GM11168 (cell line): ENCODE data around the gene GOLGA5.
"Not testable (repeated sequence)": the region's sequence is repeated elsewhere in the genome, so short reads cannot be mapped to it uniquely, and the experiment has no call there.

Experiments
- in situ Hi-C: fragments of 300-500 bp; cut with MboI; formaldehyde crosslinking; loops from one replicate; pipeline ENCODE4 v1.12.0; 2022; ENCODE audit warnings: low sequenced_read_pairs; ENCODE audit not compliant: unreplicated experiment

Gene GOLGA5

DNA sequence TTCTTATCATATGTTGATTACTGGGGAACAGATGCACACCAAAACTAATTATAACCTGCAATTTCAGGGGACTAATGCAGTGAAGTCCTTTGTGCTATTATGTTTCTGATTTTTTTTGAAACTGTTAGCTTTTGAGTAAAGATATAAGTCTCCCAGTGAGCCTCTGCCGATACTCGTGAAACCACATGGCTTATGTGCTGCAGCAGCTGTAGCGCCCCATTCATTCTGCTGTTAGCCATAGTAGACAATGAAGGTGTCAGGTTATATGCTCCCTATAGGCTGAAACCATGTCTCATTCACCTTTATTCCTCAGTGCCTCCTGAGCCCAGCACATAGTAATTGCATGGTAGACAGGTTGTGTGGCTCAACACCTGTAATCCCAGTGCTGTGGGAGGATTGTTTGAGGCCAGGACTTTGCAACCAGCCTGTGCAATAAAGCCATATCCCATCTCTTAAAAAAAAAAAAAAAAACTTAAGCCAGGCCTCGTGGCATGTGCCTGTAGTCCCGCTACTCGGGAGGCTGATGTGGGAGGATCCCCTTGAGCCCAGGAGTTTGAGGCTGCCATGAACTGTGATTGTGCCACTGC lies 25.0 kb downstream of the GOLGA5 start:
- in situ Hi-C loops: no loop called here

DNA sequence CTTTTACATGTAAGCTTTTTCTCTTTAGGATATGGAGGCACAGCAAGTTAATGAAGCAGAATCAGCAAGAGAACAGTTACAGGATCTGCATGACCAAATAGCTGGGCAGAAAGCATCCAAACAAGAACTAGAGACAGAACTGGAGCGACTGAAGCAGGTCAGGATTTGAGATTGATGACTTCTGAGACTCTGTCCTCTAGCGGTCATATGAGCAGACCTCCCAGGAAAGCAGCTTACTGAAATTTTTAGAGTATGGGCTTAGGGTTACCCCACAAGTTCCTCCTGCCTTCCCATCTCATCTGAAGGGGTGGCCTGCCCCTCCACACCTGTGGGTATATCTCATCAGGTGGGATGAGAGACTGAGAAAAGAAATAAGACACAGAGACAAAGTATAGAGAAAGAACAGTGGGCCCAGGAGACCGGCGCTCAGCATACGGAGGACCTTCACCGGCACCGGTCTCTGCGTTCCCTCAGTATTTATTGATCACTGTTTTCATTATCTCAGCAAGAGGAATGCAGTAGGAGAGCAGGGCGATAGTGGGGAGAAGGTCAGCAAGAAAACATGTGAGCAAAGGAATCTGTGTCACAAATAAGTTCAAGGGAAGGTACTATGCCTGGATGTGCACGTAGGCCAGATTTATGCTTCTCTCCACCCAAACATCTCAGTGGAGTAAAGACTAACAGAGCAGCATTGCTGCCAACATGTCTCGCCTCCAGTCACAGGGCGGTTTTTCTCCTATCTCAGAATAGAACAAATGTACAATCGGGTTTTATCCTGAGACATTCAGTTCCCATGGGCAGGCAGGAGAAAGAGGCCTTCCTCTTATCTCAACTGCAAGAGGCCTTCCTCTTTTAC lies 25.8 kb downstream of the GOLGA5 start:
- in situ Hi-C loops: not testable (repeated sequence)

DNA sequence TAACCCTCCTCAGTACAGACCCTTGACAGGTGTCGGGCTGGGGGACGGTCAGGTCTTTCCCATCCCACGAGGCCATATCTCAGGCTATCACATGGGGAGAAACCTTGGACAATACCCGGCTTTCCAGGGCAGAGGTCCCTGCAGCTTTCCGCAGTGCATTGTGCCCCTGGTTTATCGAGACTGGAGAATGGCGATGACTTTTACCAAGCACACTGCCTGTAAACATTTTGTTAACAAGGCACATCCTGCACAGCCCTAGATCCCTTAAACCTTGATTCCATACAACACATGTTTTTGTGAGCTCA lies 26.4 kb downstream of the GOLGA5 start:
- in situ Hi-C loops: not testable (repeated sequence)

DNA sequence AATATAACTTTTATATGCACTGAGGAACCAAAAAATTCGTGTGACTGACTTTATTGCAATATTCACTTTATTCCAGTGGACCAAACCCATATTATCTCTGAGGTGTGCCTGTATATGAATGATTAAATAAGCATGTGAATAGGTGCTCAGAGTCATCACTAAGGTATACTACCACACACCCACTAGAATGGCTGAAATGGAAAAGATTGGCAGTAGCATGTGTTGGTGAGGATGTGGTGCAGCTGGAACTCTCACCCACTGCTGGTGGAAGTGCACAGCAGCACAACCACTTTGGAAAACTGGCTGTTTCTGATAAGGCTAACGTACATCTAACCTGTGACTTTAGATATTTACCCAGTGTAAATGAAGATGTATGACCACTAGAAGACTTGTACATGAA lies 36.8 kb downstream of the GOLGA5 start:
- in situ Hi-C loops: no loop called here

DNA sequence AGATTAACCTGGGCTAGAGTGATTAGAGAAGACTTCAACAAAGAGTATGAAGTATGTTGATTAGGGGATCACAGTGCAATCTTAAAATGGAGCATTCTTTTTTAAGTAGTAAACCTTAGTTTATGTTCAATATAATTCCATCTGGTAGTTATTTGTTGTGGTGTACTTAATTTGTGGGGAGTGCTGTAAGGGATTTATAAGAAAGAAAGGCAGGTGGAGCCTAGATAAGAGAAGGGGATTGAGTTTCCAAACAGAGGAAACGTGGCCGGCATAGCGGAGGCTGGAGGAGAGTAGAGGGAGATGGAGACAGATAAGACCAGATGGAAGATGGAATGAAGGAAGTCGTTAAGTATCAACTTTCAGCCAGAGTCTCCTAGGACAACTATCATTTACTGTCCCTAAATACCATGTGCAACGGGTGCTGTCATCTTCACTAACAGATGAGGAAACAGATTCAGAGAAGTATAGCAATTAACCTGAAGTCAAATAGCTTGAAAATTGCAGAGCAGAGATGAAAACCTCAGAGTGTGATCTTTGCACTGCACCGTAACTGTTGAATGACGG lies 38.1 kb downstream of the GOLGA5 start:
- in situ Hi-C loops: no loop called here

DNA sequence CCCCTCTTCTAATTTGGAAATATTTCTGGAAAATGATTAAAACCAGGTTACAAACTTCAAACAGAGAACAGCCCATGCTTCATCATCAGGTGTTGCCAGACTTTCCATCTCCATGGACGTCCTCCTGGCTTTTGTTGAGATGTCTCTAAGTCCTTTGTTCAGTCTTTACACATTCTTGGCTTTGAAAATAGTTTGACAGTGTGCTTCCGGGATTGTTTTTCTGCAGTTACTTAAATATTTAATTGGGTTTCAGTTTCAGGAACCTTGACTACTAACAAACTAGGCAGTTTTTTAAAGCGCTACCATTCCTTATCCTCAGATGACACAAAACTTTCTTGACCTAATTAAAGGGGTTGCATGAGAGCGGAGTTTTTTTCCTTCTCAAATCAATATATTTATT lies 47.8 kb downstream of the GOLGA5 start:
- in situ Hi-C loops: no loop called here

DNA sequence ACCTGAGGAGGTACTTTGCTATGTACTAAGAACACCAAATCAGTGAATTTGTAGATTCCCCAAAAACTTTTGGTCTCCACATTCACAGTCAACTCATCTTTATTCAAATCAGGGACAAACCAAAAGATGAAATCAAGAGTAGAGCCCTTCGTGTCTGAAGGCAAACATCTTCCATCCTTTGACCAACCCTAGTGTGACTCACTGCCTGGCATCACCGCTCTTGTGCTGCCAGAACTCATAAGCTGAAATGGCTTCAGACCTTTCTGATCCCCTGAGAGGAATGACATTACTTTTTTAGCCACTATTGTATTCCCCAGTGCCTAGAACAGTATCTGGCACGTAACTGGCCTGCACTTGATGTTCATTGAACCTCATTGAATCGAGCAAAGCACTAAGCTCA lies 50.1 kb downstream of the GOLGA5 start:
- in situ Hi-C loops: no loop called here

DNA sequence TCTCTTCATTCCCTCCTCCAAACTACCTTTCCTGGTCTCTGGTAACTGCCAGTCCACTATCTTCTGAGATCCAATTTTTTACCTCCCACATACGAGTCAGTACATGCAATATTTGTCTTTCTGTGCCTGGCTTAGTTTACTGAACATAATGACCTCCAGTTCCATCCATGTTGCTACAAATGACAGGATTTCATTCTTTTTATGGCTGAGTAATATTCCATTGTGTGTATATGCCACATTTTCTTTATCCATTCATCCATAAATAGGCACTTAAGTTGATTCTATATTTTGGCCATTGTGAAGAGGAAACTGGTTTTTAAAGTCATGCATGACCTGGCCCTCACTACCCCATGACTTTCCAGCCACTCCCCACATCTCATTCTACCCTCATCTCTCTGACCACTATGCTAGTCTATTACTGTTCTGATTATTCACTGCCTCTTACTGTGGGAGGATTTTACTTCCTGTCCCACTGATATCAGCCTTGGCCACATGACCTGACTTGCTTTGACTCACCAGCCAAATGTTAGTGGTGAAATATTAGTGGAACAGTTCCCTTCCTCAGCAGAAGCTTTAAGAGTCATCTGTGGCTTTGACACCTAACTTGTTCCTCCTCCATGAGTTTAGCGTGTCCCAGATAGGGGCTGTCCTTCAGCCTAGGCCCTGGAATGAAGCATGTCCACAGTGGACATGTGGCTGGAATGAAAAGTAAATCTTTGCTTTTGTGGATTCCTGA lies 52.2 kb downstream of the GOLGA5 start:
- in situ Hi-C loops: no loop called here

DNA sequence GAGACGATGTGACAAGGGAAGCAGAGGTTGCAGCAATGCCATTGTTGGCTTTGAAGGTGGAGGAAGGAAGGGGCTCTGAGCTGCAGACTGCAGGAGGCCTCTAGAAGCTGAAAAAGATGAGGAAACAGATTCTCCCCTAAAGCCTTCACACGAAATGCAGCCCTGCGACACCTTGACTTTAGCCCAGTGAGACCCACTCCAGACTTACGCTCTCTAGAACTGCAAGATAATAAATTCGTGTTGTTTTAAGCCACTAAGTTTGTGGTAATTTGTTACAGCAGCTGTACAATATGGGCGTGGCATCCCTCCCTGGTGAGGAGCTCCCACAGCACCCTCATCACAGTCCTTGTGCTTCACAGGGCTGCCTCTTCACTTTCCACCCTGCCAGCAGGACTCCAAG lies 53.2 kb downstream of the GOLGA5 start:
- in situ Hi-C loops: no loop called here

DNA sequence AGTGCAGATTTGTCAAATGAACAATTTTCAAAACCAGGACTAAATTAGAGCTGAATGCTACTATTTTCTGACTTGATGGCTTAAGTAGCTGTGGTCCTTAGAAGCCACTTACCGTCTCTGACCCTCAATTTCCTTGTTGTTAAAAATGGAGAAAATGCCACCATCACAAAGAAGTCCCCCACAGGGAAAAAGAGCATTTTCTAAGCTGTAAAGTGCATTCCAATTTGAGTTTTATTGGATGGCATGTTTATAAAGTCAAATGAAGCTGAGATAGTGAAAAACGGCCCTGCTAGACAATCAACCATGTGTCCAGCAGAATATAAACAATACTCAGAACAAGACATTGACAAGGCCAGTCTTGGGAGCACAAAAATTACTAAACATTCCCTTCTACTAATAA lies 53.6 kb downstream of the GOLGA5 start:
- in situ Hi-C loops: no loop called here

DNA sequence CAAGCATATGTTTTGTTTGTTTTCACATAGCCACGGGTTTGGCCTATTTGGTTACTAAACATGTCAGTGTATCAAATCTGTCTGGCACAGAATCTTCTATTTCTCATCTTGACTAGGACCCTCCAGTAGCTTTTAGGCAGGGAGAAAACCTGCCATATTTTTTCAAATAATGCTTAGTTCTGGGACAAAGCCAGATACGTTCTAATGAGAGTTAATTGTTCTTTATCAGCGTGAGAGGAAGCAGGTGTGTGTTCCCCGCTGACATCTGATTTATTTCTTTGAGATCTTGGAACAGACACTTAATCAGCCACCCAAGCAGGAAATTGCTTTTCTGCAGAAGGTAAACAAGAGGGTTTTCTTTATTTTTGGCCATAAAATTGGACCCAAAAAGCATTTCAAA lies 54.8 kb downstream of the GOLGA5 start:
- in situ Hi-C loops: no loop called here

DNA sequence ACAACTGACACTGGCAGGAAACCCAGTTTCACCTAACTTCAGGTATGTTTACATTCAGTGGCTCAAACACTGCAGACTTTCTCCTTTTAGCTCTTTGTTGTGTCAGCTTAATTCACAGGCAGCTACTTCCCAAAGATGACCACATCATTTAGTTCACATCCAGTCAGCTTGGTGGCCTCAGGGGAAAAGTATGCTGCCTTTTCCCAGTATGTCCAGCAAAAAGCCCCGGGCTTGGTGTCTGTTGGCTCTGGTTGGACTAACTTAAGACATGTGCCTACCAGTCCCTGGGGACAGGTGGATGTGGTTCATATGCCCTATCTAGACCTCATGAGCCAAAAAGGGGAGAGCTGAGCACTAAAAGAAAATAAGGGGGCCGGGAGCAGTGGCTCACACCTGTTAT lies 56.4 kb downstream of the GOLGA5 start:
- in situ Hi-C loops: no loop called here

DNA sequence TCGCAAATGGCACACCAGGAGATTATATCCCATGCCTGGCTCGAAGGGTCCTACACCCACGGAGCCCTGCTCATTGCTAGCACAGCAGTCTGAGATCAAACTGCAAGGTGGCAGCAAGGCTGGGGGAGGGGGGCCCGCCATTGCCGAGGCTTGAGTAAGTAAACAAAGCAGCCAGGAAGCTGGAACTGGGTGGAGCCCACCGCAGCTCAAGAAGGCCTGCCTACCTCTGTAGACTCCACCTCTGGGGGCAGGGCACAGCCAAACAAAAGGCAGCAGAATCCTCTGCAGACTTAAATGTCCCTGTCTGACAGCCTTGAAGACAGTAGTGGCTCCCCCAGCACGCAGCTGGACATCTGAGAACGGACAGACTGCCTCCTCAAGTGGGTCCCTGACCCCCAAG lies 59.0 kb downstream of the GOLGA5 start:
- in situ Hi-C loops: not testable (repeated sequence)

DNA sequence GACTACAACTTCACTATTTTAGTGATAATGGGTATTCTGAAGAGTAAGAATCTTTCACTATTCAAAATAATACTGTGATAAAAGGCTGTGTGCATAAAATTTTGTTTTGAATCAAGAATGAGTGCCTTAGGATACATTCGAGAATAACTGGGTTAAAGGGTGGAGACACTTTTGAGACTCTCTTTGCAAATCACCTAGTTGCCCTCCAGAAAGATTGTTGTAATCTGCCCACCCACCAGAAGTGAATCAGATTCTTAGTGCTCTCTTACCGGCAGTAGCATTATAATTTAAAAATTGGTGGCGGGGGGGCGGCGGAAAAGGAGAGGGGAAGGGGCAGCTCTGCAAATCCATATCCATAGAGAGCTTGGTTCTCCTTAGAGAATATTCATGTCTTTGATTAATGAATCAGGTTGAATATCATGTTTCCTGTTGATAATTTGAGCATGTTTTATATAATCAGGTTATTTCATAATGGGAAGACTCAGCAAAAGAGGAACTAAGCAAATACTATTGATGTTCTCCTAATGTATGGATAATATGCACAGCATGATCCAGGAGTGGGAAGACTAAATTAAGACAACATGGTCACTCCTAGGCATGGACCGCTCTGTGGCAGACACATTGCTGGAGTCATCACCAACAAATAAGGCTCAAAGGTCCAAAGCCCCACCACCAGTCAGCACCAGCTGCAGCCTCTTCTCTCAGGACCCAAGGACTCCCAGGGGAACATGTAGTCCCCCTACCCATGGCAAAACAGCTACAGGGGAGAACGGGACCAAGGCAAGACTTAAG lies 66.1 kb downstream of the GOLGA5 start:
- in situ Hi-C loops: no loop called here

DNA sequence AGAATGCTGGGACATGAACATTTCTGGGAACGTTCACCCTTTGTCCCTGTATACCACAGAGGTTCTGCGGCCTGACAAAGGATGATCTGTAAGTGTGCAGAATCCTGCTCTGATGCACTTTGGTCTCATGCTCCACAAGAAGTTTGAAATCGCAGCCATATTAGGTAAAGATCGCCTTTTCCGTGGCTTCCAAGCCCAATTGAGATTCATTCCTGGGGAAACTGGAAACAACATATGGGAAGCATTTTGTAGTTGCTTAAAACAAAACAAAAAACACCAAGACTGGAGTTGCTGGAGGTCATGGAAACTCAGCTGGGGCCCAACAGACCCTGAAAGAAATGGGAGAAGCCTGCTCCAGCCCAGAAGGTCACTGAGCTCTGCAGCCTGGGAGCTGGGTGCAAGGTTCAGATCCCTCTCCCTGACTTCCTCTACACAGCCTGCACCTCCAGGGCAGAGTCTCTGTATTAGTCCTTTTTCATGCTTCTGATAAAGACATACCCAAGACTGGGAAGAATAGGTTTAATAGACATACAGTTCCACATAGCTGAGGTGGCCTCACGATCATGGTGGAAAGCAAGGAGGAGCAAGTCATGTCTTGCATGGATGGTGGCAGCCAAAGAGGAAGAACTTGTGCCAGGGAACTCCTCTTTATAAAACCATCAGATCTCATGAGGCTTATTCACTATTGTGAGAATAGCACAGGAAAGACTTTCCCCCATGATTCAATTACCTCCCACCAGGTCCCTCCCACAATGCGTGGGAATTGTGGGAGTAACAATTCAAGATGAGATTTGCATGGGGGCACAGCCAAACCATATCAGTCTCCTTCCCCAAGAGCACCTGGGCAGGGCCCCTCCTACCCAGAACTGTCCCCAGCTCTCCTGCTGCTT lies 68.0 kb downstream of the GOLGA5 start:
- in situ Hi-C loops: no loop called here

DNA sequence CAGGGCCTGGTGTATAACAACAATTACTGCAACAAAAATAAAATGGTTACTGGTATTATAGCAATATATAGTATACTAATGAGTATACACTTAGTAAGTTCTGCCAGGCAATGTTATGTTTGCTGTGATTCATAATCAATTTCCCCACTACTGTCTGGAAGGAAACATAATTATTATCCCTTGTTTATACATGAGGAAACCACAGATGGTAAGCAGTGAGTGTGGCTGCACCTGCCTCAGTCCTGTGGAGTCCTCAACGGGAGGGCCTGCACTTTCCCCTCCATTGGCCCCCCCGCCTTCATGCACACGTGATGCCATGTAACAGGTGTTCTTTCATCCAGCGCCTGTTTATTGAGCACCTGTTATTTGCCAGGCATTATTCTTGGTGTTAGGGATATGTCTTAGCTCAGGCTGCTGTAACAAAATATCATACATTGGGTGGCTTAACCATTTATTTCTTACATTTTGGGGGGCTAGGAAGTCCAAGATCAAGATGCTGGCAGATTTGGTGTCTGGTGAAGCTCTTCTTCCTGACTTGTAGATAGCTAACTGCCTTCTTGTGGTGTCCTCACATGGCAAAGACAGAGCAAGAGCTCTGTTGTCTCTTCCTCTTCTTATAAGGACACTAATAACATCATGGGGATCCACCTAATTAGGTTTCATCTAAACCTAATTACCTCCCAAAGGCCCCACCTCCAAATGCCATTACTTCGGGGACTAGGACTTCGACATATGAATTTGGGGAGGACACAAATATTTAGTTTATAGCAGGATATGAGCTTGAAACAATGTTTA lies 69.4 kb downstream of the GOLGA5 start:
- in situ Hi-C loops: no loop called here

DNA sequence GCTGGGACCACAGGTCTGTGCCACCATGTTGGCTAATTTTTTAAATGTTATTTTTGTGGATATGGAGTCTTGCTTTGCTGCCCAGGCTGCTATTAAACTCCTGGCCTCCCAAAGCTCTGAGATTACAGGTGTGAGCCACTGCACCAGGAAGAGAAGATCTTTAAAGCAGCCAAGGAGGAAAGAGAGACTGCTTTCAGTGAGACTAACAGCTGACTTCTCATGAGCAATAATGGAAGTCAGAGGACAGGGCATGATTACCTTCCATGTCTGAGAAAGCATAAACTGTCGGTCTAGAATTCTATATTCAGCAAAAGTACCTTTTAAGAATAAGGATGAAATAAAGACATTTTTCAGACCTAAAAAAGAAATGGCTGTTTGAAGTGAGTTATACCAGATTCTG lies 71.6 kb downstream of the GOLGA5 start:
- in situ Hi-C loops: no loop called here

DNA sequence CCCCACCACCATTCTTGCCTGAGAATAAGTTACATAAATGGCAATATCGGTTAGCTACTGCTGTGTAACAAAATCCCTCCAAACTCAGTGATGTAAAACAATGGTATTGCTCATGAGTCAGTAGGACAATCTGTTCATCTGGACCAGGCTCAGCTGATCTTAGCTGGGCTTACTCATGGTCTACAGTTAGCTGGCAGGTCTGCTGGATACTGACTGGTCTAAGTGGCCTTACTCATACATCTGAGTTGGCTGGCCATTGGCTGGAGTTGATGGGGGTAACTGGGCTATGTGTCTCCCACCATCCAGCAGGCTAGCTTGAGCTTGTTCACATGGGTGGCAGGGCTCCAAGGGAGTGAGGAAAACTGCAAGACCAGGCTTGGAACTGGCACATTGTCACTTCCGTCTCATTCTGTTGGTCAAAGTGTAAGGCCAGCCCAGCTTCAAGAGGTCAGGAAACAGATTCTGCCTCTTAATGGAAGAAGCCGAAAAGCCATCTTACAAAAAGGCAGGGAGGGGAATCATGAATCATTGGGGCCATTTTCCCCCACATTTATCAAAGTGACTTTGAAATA lies 72.2 kb downstream of the GOLGA5 start:
- in situ Hi-C loops: no loop called here
